Psoas muscle (tissue), 8 donors: ENCODE results near the gene WWOX. TPM values are rescaled to one million over a fixed set of nuclear protein-coding genes. Genes with fewer than 3 reads are reported as not detected.

Source experiments
- ATAC-seq, 4 donors: fragments of 200-7000 bp; cut with Tn5 transposase; one replicate each; pipeline ENCODE4 v1.9.1; 2020; ENCODE audit warnings: moderate library complexity in 3 of 4, mild to moderate bottlenecking in 2 of 4
- DNase-seq, 2 donors: peaks; one replicate each; pipeline ENCODE4 v3.0.0-alpha.2; 2020
- H3K27ac ChIP-seq: fragments of 200-600 bp; one replicate; pipeline ENCODE4 v1.8.0; 2022
- H3K27me3 ChIP-seq, 3 donors: fragments of 200-600 bp in 1 of 3; one replicate each; pipeline versions ENCODE4 v1.6.1 to v1.8.0; 2013 to 2022; ENCODE audit warnings: low read length in 2 of 3, mild to moderate bottlenecking in 2 of 3, moderate library complexity in 1 of 3; ENCODE audit not compliant: insufficient read depth in 3 of 3
- H3K36me3 ChIP-seq, 2 donors: fragments of 200-600 bp in 1 of 2; one replicate each; pipeline versions ENCODE4 v1.6.1 to v1.8.0; 2013 to 2022; ENCODE audit warnings: low read depth in 1 of 2, mild to moderate bottlenecking in 1 of 2, moderate library complexity in 1 of 2; ENCODE audit not compliant: insufficient read depth in 1 of 2
- H3K4me1 ChIP-seq: fragments of 200-600 bp; one replicate; pipeline ENCODE4 v1.8.0; 2022
- H3K4me3 ChIP-seq: fragments of 200-600 bp; one replicate; pipeline ENCODE4 v1.8.0; 2022; ENCODE audit warnings: mild to moderate bottlenecking
- H3K9me3 ChIP-seq: fragments of 200-600 bp; one replicate; pipeline ENCODE4 v1.8.0; 2022
- CTCF ChIP-seq: fragments of 200-600 bp; IDR thresholded peaks from one replicate; pipeline ENCODE4 v1.8.0; 2022; ENCODE audit warnings: antibody characterized with exemption
- WGBS, 3 donors: extraction: QIAGEN DNeasy Blood & Tissue Kit; methylation state at CpG; one replicate each; pipeline versions ENCODE4 v1.1.6 to v1.1.7; 2013; 5-methylcytosine and 5-hydroxymethylcytosine counted together
- intact Hi-C, 2 donors: fragments of 100-400 bp; cut with DNase I; formaldehyde crosslinking; loops; one replicate each; pipeline versions ENCODE4 v1.11.0 to v1.14.2; 2022
- polyA plus RNA-seq, 3 donors: library from polyadenylated mRNA; stranded (reverse); fragments of 200-250 nt; gene quantifications; one replicate each; pipeline ENCODE4 v1.2.3, GENCODE V29; 2013
- total RNA-seq, 4 donors: library from RNA; stranded (reverse); fragmentation: NEBNext Ultra II Directional in 2 of 4; extraction: Animal tissue kit (Norgen Biotek cat#: 25700) in 2 of 4; gene quantifications; one replicate each; pipeline versions ENCODE4 v1.2.1 to v1.2.4, GENCODE V29; 2021 to 2023
- donor health status: healthy with polysubstance abuse.
- donor health status: DM: no; HTN: no; CAD: no; lungs with moderate emphysema.
- donor health status: Bipolar disorder and iron deficiency.
- donor health status: healthy.
- donor health status: DM: yes; HTN: yes; CAD: no.
- donor health status: DM: no; HTN: no; CAD: no.
- donor health status: DM: no; HTN: no; CAD: no.
- donor health status: DM: yes; HTN: yes; CAD: no.

Gene WWOX
- total and polyA plus RNA-seq, 7 donors = 3.1 to 6.6 (median 5.0) TPM

GRCh38 chr16:78990309-78990701, 890.9 kb downstream of the WWOX start:
- H3K27ac ChIP-seq = no peak overlapping the region
- no peaks in the 10 kb centered on the region for H3K27me3 ChIP-seq
- H3K9me3 ChIP-seq = no peaks in the 10 kb centered on the region
- no peak for ATAC-seq
- H3K36me3 ChIP-seq = no peaks in the 10 kb centered on the region
- H3K4me1 ChIP-seq = peaks cover 6% of the 10 kb centered on the region
- intact Hi-C loops = no loop called here
- TF ChIP-seq CTCF = no peak
- WGBS, 3 donors = 48 to 72% (median 48%) methylated on average over 5 of the region's 5 CpGs
- no peak for DNase-seq
- H3K4me3 ChIP-seq = no peak overlapping the region

- H3K9me3 ChIP-seq = no peaks in the 10 kb centered on the region
- H3K27me3 ChIP-seq = no peaks in the 10 kb centered on the region
- DNase-seq (no peak), ATAC-seq (no peak)
- H3K27ac ChIP-seq = no peak overlapping the region
- TF ChIP-seq CTCF = no peak
- 80 to 81% (median 81%) methylated on average over 6 of the region's 6 CpGs for WGBS, 3 donors
- H3K4me3 ChIP-seq = no peak overlapping the region
- intact Hi-C loops = no loop called here
- no peaks in the 10 kb centered on the region for H3K4me1 ChIP-seq
- H3K36me3 ChIP-seq = no peaks in the 10 kb centered on the region
Observed at GRCh38 chr16:78992001-78992400, 892.5 kb downstream of the WWOX start.

GRCh38 chr16:78993346-78993745, 893.9 kb downstream of the WWOX start:
- ATAC-seq (no peak), DNase-seq (no peak)
- no peak for TF ChIP-seq CTCF
- Histone ChIP-seq H3K27ac (no peak overlapping the region), H3K4me3 (no peak overlapping the region), H3K27me3 (no peaks in the 10 kb centered on the region), H3K9me3 (no peaks in the 10 kb centered on the region), H3K36me3 (no peaks in the 10 kb centered on the region), H3K4me1 (no peaks in the 10 kb centered on the region)
- 72 to 76% (median 75%) methylated on average over 12 of the region's 12 CpGs for WGBS, 3 donors
- intact Hi-C loops = no loop called here

- no peaks in the 10 kb centered on the region for H3K36me3 ChIP-seq
- no peak overlapping the region for H3K27ac ChIP-seq
- WGBS, 3 donors = 91 to 92% (median 91%) methylated on average over 15 of the region's 15 CpGs
- no peaks in the 10 kb centered on the region for H3K9me3 ChIP-seq
- intact Hi-C loops = no loop called here
- DNase-seq (no peak), ATAC-seq (no peak)
- no peak overlapping the region for H3K4me3 ChIP-seq
- no peaks in the 10 kb centered on the region for H3K4me1 ChIP-seq
- no peak for TF ChIP-seq CTCF
- no peaks in the 10 kb centered on the region for H3K27me3 ChIP-seq
Observed at GRCh38 chr16:78994135-78994745, 894.8 kb downstream of the WWOX start.

GRCh38 chr16:78995441-78995840, 896.0 kb downstream of the WWOX start:
- DNase-seq = no peak
- intact Hi-C loops = no loop called here
- no peak overlapping the region for H3K27ac ChIP-seq
- H3K36me3 ChIP-seq = no peaks in the 10 kb centered on the region
- no peak overlapping the region for H3K4me3 ChIP-seq
- no peaks in the 10 kb centered on the region for H3K9me3 ChIP-seq
- no peak for ATAC-seq
- no peaks in the 10 kb centered on the region for H3K27me3 ChIP-seq
- TF ChIP-seq CTCF = no peak
- H3K4me1 ChIP-seq = no peaks in the 10 kb centered on the region
- 89 to 93% (median 91%) methylated on average over 3 of the region's 3 CpGs for WGBS, 3 donors
